GM12801 (cell line): ENCODE measurements around the gene PTPRM.

ENCODE experiments used
- CTCF ChIP-seq: IDR thresholded peaks from one replicate; pipeline ENCODE4 v1.5.1; 2011; ENCODE audit warnings: control low read depth; ENCODE audit not compliant: insufficient read length; ENCODE audit errors: extremely low read depth

The PTPRM gene

GRCh38 chr18:7808992-7809391, 241.9 kb downstream of the PTPRM start:
- TF ChIP-seq CTCF = no peak

- no peak for TF ChIP-seq CTCF
Observed at GRCh38 chr18:7809455-7809854, 242.3 kb downstream of the PTPRM start.

GRCh38 chr18:7809978-7810377, 242.9 kb downstream of the PTPRM start:
- TF ChIP-seq CTCF = no peak

GRCh38 chr18:7812431-7813063, 245.4 kb downstream of the PTPRM start:
- TF ChIP-seq CTCF = no peak

GRCh38 chr18:7813131-7813530, 246.0 kb downstream of the PTPRM start:
- no peak for TF ChIP-seq CTCF

GRCh38 chr18:7814754-7815315, 247.7 kb downstream of the PTPRM start:
- no peak for TF ChIP-seq CTCF

GRCh38 chr18:7815787-7816186, 248.7 kb downstream of the PTPRM start:
- no peak for TF ChIP-seq CTCF
